HG02870 (cell line): ENCODE data around the gene PAX8.

ENCODE experiments used
- ATAC-seq: cut with Tn5 transposase; IDR thresholded peaks from one replicate; pipeline ENCODE4 v1.9.1; 2021; ENCODE audit warnings: mild to moderate bottlenecking, moderate library complexity; ENCODE audit not compliant: unreplicated experiment

Gene PAX8

GRCh38 chr2:113224647-113225236, 54.0 kb downstream of the PAX8 start:
- no peak for ATAC-seq

DNA sequence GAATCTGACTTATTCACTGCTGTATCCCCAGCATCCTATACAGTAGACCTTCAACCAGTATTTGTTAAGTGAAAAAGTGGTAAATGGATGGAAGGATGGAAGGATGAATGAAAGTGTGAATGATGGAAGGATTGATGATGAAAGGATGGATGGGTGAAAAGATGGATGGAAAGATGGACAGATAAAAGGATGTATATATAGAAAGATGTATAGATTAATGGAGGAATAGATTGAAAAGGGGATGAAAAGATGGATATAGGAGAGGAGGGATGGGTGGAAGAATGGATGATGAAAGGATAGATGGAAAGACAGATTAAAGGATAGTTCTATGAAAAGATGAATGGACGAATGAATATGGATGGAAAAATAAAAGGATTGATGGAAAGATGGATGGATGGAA, 54.9 kb downstream of the PAX8 start:
- no peak for ATAC-seq

DNA sequence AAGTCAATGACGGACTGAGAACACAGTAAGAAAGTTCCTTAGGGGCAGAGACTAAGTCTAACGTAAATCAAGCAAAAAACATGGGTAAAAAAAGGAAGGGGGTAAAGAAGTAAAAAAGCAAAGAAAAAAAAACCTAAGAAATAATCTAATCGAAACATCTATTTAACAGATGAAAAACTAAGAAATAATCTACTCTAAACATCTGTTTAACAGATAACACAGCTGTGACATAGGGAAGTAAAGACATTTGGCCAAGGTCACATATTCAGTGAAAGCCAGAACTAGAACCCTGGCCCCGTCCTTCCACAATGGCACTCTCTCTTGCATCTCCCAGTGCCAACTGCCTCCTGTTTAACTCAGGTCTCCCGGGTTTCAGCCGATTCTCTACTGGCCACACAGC, 56.9 kb downstream of the PAX8 start:
- ATAC-seq, result no peak

DNA sequence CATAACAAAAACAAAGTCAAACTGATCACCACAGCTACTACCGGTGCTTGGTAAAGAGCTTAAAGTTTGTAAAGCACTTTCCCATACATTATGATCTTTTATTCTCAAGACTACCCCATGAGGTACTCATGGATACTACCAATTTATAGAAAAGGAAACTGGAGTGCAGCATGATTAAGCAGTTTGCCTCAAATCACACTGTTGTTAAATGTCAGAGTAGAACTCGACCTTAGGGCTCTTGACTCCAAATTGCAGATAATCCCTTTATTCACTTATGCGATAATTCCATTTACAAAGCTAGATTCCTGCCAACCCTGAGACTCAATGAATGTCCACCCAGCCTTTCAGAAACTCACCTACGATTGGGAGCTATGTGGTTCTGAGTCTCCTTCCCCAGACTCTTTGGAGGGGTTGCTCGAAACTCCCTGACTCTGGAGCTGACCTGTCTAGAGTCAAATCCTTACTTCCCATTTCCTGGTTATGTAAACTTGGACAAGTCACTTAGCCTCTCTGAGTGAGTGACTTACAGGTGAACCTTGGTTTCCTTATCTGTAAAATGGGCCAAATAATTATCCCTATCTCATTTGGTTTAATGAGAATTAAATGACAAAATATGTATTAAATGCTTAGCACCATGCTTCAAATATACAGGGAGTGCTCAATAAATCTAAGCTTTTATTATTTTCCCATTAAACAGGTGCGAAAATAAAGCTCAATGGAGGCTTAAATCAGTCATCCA, 57.6 kb downstream of the PAX8 start:
- ATAC-seq, result no peak

DNA sequence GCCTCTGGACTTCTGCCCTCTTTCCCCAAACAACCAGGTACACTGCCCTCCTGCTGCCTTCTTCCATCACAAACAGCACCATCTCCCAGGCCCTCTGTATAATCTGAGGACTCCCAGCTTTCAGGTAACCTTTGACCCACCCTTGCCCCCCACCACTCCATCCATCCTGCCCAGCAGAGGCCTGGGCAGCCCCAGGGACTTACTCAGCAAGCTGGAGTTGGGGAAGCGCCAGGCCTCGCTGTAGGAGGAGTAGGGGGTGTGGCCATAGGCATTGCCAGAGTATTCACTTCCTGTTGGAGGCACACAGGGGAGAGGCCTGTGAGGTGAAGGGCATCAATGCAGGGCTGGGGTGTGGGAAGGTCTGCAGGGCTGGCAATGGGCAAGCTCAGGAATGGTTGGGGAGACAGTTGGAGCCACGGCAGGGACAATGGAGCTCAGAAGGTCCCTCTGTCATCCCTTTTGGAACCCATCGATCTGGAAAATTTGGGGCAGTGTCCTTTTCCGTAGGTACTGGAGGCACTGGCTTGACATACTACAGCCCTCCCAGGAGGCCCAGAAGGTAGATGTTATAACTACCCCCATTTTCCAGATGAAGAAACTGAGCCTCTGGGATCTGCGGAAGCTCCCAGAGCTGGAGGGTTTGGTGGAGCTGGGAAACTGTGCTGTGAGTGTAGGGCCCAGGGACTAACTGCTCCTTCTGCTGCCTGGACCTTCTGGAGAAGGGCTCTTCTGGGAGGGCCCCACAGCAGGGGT, 58.7 kb downstream of the PAX8 start:
- ATAC-seq, result no peak

DNA sequence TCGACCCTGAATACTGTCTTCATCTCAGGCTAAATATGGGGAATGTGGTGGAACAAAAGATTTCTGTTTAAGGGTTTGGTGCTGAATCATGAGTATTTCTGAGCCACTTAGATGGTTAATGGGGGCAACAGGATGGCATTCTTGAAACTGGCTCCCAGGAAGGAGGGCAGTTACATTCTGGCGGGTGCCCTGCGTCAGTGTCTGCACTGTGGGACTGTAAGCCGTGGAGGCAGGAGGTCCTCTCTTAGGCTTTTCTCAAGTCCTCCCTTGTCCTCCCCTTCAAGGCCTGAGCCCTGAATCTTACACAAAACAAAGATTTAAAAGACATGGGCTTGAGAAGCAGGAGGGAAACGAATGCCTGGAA, 59.2 kb downstream of the PAX8 start:
- ATAC-seq, result no peak

DNA sequence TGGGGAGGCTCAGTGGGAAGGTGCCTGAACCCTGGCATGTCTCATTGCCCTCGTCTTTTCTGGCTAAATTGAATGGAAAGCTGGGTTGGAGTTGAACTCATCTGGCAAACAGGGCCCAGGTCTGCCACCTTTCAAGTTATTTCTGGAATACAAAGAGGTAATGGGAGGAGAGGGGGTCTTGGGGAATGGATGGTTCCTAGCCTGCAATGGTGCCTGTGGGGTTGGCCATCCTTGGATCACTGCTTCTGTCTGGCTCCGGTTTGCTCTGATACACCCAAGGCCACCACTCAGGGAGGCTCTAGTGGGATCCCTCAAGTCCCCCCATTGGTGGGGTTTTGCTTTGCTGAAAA, 59.7 kb downstream of the PAX8 start:
- ATAC-seq, result no peak

- no peak for ATAC-seq
Measured at GRCh38 chr2:113218283-113219091, 60.2 kb downstream of the PAX8 start.

- ATAC-seq, result no peak
Measured at GRCh38 chr2:113217455-113218282, 61.1 kb downstream of the PAX8 start.

DNA sequence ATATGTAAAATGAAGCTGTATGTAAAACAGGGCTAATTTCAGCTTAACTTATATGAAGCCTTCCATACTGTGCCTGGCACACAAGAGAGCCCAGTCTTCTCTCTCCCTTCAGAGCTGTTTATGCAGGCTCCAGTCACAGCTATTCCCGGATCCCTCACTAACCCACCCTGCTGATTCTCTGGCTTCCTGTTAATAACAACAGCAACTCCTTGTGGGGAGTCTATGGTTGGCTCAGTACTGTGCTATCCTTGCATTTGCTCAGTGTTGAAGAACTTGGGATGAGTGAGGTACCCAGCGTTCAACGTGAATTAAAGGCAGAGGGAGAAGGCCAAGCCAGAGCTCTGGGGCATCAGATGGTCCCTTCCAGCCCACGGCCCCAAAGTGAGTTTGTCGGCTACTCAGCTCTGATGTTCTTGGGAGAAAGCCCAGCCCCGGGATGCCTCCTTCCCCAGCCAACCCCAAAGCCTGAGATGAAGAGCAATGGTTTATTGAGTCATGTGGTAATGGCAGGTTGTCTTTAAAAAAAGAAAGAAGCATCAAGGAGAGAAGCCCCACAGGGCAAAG, 61.7 kb downstream of the PAX8 start:
- no peak for ATAC-seq

DNA sequence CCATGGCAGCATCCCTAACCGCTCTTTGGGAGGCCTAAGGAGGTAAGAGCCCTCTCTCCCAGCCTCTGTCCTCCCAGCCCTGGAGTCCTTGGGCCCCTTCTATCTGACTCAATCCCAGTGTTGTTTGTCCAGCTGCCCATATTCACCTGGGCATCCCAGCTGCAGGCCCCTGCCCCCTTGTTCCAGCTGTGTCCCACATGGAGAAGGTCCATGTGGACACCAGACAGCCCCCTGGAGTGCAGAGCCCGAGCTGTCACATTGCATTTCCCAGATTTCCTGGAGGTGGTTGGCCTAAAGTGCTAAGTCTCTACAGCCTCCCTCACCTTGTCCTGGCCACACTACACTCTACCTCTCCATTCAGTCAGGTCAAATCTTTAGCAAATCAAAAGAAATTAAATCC, 62.4 kb downstream of the PAX8 start:
- ATAC-seq, result no peak

DNA sequence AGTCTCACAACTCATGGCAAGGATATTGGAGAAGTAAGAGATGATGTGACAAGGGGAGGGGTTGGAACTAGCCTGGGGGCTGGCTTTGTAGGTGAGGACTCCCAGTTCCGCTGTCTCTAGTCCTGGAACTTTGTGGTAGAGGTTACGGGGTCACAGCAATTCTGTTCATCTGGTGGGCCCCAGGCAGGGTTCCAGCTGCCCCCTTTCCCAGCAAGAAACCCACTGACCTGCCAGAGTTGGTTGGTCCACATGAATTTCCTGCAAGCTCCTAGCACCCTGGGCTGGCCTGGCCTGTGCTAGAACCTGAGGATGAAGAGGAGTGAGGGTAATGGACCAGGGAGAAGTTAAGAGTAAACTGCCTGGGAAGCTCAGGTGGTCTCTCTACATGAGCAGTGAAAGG, 63.7 kb downstream of the PAX8 start:
- no peak for ATAC-seq

- ATAC-seq, result no peak
Measured at GRCh38 chr2:113214141-113214540, 64.6 kb downstream of the PAX8 start.

GRCh38 chr2:113213061-113213930, 65.4 kb downstream of the PAX8 start:
- no peak for ATAC-seq

- ATAC-seq, result no peak
Measured at GRCh38 chr2:113212245-113213060, 66.3 kb downstream of the PAX8 start.

DNA sequence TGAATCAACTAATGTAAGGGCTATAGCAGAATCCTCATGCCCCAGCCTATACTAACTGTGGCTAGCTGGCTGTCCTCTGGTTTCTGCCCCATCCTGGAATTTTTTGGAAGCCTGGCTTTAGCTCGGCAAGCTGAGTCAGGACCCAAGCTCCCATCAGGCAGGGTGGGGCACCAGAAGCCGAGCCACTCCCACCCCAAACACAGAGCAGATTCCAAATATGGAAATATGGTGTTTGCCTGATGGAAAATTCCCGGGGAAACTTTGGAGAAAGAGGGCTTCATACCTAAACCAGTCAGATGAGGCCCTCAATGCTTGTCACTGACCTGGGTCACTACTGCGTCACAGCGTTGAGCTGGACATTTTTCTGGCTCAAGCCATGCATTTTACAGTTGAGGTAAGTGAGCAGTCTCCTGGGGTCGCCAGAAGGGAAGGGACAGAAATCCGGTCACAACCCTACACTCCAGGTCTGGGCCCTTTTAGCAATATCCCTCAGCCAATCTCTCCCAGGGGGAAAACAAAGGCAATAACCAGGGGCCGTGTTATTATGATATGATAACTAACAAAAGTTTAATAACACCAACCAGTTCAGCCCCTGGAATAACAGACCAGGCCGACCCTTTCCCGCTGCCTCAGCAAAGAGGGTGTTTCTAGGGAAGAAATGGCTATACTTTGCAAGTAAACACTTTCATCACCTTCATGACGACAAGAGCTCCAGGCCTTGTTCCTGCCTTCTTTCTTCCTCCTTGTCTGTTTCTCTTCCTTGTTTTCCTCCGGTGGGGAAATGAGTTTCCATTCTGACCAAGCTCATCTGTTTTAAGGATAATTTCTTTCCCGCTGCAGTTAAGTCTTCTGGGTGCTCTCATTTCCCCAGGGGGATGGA, 67.3 kb downstream of the PAX8 start:
- no peak for ATAC-seq

- ATAC-seq, result no peak
Measured at GRCh38 chr2:113209646-113210171, 69.0 kb downstream of the PAX8 start.
